D341Med (cell line): ENCODE data around the gene DCDC2.
"Not testable (repeated sequence)": the region's sequence is repeated elsewhere in the genome, so short reads cannot be mapped to it uniquely, and the experiment has no call there.

Experiments
- DNase-seq: peaks from one replicate; pipeline ENCODE4 v3.0.0; 2012; ENCODE audit warnings: low spot score

DCDC2 gene

GRCh38 chr6:24378473-24379097, 20.7 kb upstream of the DCDC2 start:
- no peak for DNase-seq

DNA sequence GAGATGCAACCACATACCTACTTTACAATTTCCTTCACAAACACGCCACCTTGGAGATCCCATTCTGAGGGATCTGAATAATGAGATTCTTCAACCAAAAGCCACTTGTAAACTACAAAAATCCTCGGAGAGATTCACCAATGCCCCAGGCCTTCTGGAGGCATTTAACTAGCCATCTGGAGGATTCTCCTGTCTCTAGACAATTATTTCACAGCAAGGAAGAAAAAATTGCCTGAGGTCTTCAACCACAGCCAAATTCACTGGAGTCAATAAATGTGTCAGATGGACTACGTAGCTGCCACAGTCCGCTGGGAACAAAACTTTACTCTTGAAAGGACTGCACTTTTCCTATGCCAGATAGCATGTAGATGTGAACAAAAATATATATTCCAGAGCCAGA, 19.0 kb upstream of the DCDC2 start:
- no peak for DNase-seq

- DNase-seq: no peak
Observed at GRCh38 chr6:24374612-24375011, 16.8 kb upstream of the DCDC2 start.

GRCh38 chr6:24365103-24365633, 7.3 kb upstream of the DCDC2 start:
- DNase-seq: not testable (repeated sequence)

DNA sequence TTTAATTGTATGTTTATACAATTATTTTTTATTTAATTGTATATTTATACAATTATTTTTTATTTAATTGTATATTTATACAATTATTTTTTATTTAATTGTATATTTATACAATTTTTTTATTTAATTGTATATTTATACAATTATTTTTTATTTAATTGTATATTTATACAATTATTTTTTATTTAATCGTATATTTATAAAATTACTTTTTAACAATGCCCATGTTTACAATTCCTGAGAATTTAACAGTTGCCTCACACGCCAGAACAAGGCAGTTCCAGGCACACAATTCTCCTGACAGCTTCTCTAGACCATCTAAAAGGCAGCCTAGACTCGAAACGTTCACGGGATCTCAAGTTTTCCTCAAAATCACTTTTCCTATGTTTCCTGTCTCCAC, 4.5 kb upstream of the DCDC2 start:
- DNase-seq: not testable (repeated sequence)

GRCh38 chr6:24359640-24360454, 2.0 kb upstream of the DCDC2 start:
- peak; percentile 80 for DNase-seq

- no peak for DNase-seq
Observed at GRCh38 chr6:24358219-24358821, 461 bp upstream of the DCDC2 start.

DNA sequence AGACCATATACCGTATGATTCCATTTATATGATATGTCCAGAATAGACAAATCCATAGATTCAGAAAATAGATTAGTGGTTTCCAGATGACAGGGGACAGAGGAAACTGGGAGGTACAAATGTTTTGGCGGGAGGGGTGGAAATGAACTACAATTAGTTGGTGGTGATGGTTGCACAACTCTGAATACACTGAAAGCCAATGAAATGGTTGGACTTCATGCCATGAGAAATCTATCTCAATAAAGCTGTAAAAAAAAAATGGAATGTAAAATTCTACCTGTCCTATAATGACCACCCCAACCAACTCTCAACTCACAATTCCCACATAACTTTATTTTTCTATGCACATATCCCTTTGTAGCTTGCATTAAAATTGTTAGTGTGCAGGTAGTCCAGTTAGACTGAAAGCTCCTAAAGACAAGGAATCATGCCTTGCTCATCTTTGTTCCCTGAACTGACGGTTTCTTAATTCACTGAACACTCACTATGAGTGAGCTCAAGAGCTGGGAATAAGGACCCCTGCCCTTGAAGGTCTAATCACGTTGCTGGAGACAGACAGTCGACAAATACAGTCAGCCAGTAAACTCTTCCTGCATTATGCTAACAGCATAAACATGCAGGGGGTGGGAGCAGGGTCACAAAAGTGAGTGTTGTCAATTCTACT, 1.4 kb downstream of the DCDC2 start:
- DNase-seq: no peak

DNA sequence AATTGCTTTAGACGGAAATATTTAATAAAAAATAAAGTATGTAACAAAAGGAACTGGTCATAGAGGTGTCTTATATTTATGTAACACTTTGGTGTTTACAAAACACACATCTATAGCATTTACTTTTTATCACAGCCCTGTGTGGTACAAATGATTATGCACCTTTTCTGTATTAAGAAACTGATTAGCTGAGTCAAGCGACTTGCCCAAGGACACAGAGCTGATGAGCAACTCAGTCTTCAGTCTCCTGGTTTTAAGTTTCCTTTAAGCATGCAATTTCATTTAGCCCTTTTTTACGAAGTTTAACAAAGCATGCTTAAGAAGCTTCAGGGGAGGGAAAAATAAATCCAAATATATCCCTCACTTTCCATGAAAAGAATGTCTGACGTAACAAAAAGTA, 2.5 kb downstream of the DCDC2 start:
- no peak for DNase-seq

DNA sequence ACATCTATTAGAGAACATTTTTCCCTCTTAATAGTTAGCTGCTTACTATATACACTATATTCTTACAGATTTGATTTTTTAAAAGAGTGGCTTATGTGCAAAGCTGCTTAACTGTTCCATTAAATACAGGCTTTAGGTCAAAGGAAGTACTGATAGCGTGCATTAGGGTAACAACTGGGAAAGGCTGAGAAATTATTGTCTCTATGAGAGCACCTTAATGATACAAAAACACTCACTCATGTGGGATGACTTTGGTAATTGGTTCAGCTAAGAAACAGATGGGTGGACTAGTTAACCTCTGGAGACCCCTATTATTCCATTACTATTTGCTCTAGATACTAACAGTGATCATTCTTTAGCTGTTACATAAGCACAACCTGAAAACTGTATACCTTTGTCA, 4.0 kb downstream of the DCDC2 start:
- DNase-seq: no peak

- no peak for DNase-seq
Observed at GRCh38 chr6:24352434-24352833, 5.4 kb downstream of the DCDC2 start.

GRCh38 chr6:24344976-24345375, 12.9 kb downstream of the DCDC2 start:
- DNase-seq: no peak

DNA sequence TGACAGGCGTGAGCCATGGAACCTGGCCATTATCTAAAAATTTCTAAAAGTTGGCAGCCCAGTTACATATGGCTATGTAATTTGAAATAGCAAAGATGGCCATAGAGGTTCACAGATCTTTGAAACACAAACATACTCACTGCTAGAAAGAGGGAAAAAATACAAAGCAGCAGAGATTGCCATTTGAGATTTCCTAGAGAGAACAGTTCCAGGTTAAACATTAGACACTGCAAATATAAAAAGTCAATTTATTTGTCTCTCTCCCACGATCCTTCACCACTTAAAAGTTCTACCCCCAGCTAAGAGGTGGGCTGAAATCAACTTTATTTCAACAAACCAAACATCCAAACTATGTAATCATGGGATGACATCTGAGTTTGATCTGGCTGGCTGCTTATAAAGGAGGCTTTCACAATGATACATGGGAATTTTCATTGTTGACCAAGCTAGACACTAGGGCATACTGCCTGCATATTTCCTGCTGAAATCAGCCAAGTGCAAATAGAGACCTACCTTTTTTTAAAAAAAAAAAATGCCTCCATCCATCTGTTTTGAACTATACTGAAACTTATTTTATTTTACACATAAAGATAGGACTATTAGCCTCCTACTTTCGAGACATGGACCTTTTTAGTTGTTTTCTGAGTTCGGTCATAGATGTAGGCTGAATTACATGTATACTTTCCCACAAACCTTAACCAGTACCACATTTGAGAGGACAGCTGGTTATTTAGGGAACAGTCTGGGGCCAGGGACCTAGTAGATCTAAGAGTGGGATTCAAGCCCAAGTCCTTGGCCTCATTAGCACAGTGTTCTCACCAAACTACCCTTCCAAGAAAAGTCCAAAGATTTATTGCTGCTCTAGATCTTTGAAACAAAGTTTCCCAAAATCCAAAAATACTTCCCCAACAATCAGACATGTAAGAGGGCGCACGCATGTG, 16.6 kb downstream of the DCDC2 start:
- DNase-seq: no peak

DNA sequence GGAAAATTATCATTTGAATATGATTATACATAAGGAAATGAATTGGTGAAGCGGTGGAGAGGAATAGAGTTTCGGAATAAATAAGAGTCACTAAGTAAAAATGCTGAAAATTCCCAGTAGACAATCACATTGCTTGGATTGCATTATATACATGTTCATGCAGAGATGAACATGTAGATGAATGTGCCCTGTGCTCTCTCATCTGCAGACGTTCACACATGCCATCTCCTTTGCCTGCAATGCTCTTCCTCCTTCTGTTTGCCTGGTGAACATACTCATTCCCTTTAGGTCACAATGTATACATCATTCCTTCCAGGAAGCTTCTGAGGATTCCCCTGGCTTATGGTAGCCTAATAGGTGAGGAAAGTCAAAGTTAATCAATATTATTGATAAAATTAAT, 17.9 kb downstream of the DCDC2 start:
- no peak for DNase-seq

- no peak for DNase-seq
Observed at GRCh38 chr6:24334285-24334684, 23.6 kb downstream of the DCDC2 start.

GRCh38 chr6:24332317-24332716, 25.5 kb downstream of the DCDC2 start:
- DNase-seq: no peak

GRCh38 chr6:24330137-24330732, 27.6 kb downstream of the DCDC2 start:
- no peak for DNase-seq

GRCh38 chr6:24329451-24329850, 28.4 kb downstream of the DCDC2 start:
- no peak for DNase-seq

DNA sequence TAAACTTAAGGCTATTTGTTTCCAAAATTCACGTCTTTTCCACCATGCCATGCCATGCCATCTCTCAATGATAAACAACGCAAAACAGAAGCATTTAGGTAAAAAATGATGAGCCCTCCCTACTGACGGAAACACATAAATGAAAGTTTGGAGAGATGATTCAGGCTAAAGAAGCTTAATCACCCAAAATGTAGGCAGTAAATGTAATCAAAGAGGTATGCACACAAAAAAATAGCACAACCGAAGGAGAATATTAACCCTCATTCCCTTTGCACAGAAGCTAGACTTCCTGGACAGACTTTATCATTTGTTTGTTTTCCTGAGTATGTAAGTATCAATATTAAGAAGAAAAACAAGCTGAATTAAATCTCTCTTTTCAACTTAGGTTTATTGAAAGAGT, 28.8 kb downstream of the DCDC2 start:
- DNase-seq: no peak

- DNase-seq: no peak
Observed at GRCh38 chr6:24327756-24328155, 30.1 kb downstream of the DCDC2 start.

DNA sequence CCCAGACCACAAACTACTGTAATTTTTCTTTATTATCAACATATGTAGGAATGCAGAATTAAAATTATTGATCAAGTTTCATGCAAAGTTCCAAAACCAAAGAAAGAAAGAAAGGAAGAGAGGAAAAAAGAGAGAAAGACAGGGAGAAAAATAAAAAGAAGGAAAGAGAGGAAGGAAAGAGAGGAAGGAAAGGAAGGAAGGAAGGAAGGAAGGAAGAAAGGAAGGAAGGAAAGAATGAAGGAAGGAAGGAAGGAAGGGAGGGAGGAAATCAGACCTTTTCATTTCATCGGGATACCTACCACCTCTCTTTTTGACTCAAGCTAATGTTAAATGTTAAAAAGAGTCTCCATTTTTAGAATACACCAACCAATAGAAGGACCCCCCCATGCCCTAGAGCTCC, 31.9 kb downstream of the DCDC2 start:
- DNase-seq: no peak
